Cortex of kidney (tissue), 1 donor: Measurements from ENCODE around the gene PLXNA4.

Source experiments
- DNase-seq: peaks from one replicate; lab custom pipeline; 2025; lab: John Stamatoyannopoulos, UW

The PLXNA4 gene

DNA sequence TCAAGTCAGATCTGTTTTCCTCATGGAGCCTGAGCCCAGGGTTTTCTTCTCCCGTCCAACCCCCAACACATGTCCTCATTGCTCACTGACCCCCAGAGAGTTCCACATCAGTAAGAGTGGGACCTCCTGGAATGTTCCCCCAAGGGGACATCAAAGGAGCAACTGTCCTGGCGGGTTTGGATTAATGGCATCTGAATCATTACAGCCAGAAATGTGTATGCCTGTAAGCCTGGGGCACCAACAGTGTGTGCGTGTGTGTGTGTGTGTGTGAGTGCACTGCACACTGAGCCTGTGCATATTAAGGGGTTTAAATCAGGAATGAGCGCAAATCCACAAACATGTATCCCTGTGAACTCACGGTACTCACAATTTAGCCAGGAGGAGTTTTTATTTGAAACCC lies 222.3 kb downstream of the PLXNA4 start:
- no peak for DNase-seq

DNA sequence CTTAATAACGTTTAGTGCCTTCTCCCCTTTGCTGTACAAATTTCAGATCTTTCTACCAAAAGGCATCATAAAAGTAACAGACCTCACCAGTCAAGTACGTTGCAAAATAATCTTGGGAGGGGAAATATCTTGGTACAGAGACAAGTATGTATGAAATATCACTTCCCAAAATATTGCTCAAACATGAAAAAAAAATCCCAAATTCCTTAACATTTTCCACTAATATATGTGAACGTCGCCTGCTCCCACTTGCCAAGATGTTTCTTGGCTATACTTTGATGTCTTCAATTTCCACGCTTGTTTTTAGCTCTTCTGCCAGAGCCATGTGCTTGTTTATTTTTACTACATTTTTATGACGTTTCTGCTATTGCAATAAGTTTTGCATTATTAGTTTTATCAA lies 223.5 kb downstream of the PLXNA4 start:
- DNase-seq, result no peak

DNA sequence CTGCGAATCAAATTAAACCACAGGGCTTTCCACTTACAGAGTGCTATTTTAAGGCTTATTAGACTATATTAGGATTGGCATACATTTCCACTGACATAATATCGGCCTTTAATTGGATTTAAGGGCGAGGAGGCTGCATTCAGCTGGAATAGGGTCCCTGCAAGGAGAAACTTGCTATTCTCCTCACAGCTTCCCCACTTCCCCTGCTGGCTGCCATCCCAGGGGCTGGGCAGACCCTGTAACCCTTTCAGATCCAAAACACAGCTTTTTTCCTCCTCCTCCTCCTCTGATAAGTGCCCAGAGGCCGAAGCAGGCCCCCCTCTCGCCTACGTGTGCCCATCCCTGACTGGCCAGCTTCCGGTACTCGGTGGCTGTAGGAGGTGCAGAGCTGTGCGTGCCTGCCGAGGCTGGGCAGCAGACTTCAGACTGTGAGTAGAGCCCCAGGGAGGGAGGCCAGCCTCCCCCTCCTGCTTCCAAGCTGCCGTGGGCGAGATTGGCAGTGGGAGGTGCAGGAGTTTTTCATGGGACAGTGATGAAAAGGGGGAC lies 224.2 kb downstream of the PLXNA4 start:
- DNase-seq, result no peak

DNA sequence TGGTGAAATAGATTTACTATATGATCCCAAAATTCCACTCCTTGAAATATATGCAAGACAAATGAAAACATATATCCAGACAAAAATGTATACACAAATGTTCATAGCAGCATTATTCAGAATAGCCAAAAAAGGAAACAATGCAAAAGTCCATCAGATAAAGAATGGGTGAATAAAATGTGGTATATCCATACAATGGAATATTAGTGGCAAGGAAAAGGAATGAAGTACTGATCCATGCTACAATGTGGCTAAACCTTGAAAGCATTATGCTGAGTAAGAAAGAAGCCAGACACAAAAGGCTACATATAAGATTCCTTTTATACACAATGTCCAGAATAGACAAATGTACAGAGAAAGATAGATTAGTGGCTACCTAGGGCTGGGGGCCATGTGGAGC lies 225.5 kb downstream of the PLXNA4 start:
- DNase-seq, result no peak

DNA sequence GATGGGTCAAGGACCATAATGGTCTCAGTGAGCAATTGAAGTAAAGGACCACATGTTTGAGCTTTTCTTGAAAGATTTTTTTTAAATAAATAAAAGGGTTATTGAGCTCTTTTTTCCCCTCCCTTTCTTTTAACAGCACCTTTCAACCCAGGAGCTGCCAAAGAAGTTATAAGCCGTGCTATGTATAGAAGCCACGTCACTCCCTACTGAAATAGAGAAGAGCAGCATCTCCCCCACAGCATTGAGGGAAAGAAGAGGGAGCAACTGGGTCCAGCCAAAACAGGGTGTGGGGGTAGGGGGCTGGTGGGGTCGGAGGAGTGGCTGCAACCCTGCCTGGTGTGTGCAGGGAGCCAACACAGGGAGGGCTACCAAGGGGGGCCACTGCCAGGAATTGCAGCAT lies 227.2 kb downstream of the PLXNA4 start:
- no peak for DNase-seq

DNA sequence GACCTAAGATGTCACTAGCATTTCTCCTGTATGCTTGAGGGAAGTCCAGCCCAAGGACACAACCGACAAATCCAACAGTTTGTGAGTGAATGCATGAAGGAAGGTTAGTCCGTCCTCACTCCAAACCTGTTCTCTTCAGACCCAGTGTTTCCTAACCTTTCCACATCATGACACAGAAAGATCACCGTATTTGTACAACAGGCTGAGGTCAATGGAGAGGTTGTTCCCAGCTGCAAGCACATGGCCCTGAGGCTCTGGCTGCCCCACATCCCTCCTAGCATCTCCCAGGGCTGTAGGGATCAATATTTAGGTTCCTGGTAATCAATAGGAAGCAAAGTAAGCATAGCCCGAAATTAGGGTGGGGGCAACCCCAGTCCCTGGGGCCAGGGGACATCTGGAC lies 227.9 kb downstream of the PLXNA4 start:
- no peak for DNase-seq

DNA sequence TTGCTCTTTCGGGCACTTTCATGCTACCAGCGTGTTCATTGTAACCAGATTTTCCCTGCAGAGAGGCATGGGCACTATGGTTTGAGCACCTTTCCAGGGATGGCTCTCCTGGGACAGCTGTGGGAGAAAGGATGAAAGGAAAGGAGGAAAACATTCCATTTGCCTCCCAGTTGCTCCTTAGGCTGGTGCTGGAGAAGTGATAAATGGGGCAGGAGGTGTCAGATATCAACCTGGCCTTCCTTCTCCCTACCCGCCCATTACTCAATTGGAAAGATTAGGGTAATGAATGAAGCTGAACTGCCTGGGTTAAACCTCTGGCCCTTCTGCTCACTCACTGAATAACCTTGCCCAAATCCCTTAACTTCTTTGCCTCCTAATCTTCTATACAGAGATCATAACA lies 228.4 kb downstream of the PLXNA4 start:
- DNase-seq, result no peak

DNA sequence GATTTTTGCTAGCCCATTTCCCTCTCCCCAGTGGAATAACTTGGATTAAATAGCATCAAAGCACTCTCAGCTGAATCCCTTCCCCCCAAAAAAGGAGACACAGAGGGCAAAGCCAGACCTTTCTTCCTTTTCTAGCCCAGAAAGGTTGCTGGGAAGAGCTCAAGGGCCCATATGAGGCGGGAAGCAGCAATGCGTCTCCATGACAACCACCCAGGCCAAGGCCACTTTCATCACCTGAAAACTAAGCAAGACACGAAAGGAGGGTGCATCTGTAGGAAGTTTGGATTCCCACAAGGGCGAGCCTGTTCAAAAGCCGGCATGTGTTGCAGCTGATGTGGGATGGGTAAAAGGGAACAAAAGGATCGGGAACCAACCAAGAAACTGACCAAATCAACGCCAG lies 229.1 kb downstream of the PLXNA4 start:
- DNase-seq, result no peak

DNA sequence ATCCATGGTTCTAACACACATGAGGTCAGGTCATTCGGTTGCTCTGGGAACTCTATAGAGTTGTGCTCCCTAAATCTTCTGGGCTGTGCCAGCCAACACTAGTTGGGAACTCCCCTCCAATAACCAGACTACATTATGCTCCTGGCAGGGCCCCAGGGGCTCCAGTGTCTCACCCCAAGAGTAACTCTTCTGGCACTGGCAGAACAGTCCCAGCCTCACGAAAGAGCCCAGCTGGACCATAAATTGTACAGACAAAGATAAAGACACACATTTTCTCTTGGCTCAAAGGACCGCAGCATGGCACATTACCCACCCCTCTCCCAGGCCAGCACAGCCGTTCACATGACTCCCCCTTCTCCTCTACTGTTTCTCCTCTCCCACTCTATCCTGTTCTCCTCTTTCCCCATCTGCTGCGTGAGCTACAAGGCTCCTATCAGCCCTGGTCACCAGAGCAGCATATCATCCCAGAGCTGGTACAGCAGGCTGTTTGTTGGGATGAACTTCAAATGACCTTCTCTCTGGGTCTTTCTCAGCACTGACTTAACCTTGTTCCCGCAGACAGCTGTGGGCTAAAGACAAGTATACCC lies 230.6 kb downstream of the PLXNA4 start:
- no peak for DNase-seq

DNA sequence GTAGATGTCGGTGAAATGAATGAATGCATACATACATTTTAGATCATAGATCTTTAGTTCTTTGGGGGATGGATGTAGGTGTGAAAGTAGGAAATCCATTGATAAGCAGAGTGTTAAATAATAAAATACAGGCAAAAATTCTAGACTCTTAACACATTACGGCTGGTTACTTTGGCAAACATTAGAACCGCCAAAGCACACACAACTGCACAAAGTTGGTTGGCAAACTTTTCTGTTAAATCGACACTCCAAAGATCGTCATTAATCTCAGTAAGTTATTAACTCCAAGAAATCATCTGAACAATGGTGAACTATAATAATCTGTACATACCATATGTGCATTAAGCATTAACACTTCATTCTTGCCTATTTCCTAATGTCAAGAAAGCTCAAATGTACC lies 231.2 kb downstream of the PLXNA4 start:
- DNase-seq, result no peak

DNA sequence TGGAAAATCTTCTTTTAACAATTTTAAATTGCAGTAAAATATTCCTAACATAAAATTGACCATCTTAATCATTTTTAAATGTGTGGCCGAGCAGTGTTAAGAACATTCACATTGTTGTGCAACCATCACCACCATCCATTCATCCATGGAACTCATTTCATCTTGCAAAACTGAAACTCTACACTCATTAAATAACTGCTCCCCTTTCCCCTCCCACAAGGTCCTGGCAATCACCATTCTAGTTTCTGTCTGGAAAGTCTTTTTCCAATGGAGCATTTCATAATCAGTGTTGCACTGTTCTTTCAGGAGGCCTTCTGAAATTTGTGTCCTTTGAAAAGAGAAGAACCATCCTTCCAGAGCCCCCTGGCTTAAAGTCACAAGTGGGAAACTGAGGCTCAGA lies 233.1 kb downstream of the PLXNA4 start:
- DNase-seq, result no peak

DNA sequence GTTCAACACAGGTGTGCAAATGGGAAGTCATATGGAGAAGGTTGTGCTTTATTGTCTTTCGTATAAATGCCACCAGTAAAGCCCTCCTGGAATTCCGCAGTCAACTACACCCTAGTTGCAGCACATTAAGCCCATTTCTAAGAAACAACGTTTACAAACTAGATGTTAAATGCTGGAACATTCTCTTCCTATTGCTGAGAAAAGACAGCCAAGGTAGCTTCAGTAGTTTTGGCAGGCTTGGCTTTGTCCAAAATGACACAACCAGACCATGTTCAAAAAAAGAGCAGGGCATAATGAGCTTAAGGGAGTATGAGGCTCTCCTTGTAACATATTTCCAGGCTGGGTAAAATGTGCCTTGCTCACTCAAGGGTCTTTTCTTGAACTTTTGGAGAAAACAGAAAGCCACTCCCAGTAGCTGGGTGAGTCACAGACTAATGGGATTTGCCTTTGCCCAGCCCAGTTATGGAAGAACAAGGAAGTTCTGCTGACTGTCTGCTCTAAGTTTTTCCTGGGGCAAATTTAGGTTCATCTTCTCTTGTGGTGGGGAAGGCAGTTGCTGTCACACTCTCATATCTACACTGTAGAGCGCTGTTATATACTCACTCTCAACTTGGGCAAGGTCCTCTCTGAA lies 238.7 kb downstream of the PLXNA4 start:
- DNase-seq, result no peak

DNA sequence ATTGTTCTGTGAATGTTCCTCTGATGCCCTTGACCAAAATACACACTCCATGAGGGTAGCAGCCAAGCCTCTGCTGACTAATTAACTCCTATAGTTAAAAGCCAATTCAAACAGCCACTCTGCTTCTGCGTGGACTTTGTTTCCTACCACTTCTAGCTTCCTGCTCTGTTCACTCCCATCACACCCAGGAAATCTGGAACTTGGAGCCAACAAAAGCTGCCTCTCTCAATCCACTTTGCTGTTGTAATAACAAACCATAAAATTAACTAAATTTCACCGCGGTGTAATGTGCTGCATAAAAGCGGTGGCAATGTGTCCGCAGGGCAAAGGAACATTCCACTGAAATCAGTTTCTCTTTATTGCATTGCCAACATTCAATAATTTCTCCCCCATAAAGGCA lies 239.5 kb downstream of the PLXNA4 start:
- DNase-seq, result no peak

DNA sequence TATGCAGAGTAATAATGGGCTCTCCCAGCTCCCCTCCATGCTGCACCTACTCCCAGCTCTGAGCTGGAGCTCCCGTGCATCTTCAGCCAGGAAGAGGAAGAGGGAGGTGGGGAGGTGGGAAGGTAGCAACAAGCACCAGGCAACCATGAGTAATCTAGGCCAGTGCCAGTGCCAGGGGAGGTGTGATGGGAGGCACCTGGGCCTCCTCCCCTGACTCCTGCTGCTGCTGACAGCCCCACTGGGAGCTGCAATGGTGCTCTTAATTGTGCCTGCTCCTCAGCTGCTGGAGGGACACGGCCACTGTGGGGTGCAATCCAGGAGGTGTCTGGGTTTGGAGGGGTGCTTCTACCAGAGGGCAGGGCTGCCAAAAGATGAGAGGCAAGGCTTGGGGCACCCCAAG lies 243.0 kb downstream of the PLXNA4 start:
- DNase-seq, result no peak

DNA sequence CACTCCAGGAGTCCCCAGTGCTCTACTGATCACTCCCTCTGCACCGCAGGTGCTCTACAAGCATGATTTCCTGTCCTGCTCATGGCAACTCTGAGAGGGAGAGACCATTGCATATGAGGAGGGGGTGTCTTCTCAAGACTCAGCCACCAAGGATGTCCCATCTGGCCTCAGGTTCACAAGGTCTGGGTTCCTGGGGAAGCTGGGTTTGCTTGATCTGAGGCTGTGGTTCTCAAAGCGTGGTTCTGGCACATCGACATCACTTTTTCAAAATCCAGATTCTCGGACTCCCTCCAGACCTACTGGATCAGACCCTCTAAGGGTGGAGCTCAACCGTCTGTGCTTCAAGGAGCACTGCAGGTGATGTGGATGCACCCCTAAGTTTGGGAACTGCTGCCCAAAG lies 247.5 kb downstream of the PLXNA4 start:
- DNase-seq, result no peak

DNA sequence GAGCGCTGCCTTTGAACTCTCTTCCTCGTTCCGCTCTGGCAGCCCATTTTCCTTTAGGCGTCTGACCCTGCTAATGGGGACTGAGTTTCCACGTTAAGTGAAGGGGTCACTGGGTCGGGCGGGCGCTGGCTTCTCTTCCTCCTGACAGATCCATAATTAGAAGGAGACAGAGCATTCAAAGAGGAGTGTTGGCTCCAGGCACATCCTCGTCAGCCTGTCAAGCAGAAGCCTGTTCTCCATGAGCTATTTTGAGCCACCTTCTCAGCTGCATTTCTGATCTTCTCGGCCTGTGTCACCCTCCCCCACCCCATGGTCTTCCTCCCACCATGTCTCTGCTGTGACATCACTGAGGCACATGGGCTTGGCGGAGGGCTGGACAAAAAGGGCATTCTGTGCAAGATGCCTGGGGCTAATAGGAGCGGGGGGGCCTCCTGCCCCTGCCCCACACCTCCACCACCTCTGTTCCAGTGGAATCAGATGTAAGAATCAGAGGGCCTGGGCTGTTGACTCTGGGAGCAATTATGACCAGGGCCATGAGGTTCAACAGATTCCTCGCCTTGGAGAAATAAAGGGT lies 248.1 kb downstream of the PLXNA4 start:
- no peak for DNase-seq

DNA sequence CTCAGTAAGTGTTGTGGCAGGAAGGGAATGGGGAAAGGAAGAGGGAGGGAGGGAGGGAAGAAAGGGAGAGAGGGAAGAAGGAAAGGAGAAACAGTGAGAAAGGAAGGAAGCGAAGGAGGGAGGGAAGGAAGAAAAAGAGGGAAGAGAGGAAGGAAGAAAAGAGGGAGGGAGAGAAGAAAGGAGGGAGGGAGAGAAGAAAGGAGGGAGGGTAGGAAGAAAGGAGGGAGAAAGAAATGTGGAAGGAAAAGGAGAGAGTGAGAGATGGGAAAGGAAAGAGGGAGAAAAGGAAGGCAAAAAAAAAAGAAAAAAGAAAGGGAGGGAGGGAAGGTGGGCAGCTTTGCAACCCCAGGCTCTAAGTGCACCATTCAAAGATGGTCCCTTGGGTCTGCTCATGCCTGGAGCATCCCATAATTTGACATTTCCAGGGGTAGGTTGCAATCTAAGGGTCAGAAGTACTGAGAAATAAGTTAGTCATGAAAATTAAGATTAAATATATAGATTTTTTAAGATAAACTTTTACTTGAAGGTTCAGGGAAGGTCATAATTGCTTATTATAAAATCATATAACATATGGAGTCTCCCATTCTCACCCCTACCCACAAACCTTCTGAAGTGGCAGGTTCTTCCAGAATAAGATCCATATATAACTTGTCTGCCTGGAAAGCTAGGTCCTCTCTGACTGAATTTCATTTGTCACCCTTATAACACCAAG lies 249.2 kb downstream of the PLXNA4 start:
- no peak for DNase-seq

DNA sequence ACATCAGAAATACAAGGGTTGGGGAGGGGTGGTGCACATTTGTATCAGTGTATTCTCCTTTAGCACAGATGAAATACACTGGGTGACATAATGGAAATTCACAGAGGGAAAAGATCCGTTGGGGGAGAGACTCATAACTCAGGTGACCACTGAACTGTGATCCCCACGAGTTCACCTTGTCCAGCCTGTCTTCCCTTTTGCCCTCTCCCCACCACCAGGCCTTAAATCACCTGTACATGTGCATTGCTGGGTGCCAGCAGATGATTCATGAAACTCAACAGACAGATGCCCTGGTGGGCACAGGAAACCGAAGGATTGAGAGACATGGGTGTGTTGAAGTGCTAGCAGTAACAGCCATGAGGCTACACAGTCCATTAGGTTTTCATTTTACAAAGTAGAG lies 253.3 kb downstream of the PLXNA4 start:
- no peak for DNase-seq

DNA sequence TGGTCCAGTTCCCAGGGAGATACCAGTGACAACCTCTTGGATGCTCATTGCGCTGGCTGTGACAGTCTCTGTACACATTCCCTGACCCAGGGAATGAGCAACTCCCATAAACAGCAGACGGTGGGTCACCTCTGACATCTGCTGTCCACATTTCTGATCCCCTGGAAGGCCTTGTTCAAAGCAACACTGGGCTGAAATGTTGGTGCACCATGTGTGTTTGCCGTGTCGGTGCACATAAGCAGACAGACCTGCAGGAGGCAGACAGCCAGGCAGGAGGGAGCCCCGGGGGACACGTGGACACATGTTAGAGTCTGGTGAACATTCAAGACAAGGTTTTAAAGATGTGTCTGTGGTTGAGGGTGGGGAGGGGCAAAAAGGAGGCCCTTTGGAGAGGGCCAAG lies 254.9 kb downstream of the PLXNA4 start:
- DNase-seq, result no peak

DNA sequence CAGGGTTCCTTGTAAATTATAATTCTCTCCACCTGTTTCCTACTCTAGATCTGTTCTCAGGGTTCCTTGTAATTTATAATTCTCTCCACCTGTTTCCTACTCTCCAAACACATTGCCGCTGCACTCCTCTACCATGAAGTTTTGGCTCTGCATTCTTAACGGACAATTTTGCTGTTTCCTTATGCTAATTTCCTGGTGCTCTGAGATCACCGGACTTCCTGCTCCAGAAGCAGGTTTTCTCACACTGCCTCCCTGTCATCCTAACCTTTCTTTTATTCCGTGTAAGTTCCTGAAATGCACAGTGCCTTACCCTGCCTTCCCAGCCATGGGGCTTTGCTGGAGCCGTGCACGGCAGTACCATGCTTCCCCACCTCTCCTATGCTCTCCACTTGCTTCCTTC lies 256.8 kb downstream of the PLXNA4 start:
- DNase-seq, result no peak

DNA sequence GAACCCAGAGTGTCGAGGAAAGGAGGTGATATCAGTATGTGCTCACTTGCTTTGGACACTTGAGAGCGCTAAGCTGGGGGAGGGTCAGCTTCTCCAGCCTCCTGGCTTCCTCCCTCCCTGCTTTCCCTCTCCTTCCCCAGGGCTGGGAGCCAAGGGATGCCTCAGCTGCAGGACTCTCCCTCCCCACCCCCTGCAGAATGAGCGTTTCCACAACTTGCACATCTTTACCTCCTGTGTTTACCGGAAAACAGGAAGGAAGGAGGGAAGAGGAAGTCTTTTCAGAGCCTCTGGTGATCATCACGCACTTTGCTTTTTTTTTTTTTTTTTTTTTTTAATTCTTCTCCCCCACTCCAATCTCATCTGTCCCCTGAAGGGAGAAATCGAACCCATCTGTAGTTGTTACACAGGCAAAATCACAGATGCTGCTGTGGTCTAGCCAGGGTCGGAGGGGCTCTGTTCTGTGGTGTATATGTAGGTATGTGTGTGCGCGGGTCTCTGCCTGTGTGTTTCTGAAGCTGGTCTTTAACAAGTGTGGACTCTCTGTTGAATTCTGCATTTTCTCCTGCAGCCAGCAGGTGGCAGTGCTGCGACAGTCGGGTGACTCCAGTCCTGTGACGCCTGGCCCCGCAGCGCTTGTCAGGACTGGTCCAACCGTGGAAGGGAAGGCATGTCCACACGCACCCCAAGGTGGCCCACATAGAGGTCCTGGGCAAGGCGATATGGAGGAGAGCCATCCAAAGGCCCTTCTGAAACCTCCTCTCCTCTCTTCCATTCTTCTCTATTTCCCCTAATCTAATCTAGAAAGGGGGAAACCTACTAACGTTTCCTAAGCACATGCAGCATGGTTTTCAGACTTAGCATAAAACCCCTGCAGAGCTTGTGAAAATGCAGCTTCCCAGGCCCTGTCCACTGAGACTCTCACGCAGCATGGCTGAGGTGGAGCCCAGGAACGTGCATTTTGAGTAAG lies 257.6 kb downstream of the PLXNA4 start:
- no peak for DNase-seq
